GM06990 (cell line): Measurements from ENCODE around the gene ZFR.
"Not testable (repeated sequence)": the region's sequence is repeated elsewhere in the genome, so short reads cannot be mapped to it uniquely, and the experiment has no call there.

Source experiments
- DNase-seq: peaks from one replicate; pipeline ENCODE4 v3.0.0-alpha.2; 2011; ENCODE audit not compliant: insufficient read length; ENCODE audit errors: extremely low read depth
- H3K27me3 ChIP-seq: replicated peaks from 2 replicates; pipeline ENCODE4 v1.6.0; 2011; ENCODE audit warnings: low read length; ENCODE audit not compliant: control insufficient read depth, insufficient read depth
- H3K36me3 ChIP-seq: 2 replicates; pipeline ENCODE4 v1.5.1; 2011; ENCODE audit warnings: low read length; ENCODE audit not compliant: control insufficient read depth, insufficient read depth
- H3K4me3 ChIP-seq: replicated peaks from 2 replicates; pipeline ENCODE4 v1.5.1; 2011; ENCODE audit warnings: low read depth, mild to moderate bottlenecking, control low read depth, low read length
- CTCF ChIP-seq: IDR thresholded peaks from 2 replicates; pipeline ENCODE4 v1.5.1; 2011; ENCODE audit warnings: low read length, control low read depth, mild to moderate bottlenecking, inconsistent platforms; ENCODE audit not compliant: insufficient read depth, poor library complexity, severe bottlenecking

The ZFR gene

DNA sequence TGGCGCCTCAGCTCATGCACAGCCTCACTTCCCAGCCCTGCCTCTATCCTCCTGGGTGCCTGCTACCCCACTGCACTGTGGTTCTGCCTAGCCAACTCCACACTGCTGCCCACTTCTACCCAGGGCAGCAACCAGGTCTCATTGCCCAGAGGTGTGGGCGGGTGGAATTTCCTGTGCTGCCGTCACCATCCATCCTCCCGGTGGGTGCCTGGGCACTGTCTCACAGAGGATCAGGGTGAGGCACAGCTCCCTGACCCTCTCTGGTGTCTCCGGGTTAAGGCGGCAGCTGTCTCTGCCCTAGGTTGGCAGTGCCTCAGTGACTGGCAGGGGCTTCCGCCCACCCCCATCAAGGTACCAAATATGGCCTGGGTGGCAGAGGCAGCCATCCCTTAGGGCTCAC is 127.5 kb downstream of the ZFR start:
- Histone ChIP-seq H3K36me3 (no peaks in the 10 kb centered on the region), H3K4me3 (no peak overlapping the region), H3K27me3 (no peaks in the 10 kb centered on the region)
- no peak for DNase-seq
- TF ChIP-seq CTCF: no peak

DNA sequence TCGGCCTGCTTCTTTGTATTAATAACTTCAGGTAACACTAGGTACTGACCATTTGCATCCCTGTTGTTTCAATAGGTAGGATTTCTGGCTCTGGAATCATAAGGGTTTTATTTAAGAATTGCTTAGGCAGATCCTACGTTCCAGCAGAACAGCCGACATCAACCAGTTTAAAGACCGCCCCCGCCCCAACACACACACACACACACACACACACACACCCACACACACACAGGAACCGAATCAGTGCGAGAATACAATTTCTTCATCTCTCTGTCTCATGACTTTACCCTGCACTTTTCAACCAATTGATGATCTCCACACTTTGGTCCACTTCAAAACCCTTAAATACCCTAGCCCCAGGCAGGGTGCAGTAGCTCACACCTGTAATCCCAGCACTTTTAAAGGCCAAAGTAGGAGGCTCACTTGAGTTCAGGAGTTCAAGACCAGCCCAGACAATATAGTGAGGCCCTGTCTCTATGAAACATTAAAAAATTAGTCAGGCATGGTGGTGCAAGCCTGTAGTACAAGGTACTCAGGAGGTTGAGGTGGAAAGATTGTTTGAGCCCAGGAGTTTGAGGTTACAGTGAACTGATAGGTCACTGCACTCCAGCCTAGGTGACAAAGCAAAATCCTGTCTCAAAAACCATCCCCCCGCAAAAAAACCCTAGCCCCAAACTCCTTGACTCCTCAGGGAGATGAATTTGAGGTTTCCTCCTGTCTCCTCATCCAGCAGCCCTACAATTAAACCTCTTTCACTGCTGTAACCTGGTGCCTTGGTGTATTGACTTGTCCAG is 129.1 kb downstream of the ZFR start:
- no peaks in the 10 kb centered on the region for H3K27me3 ChIP-seq
- no peak overlapping the region for H3K4me3 ChIP-seq
- H3K36me3 ChIP-seq: no peaks in the 10 kb centered on the region
- DNase-seq: no peak
- TF ChIP-seq CTCF: no peak

- Histone ChIP-seq H3K27me3 (no peaks in the 10 kb centered on the region), H3K4me3 (no peak overlapping the region), H3K36me3 (no peaks in the 10 kb centered on the region)
- TF ChIP-seq CTCF: no peak
- DNase-seq: no peak
Observed at GRCh38 chr5:32314658-32315057, 129.9 kb downstream of the ZFR start.

DNA sequence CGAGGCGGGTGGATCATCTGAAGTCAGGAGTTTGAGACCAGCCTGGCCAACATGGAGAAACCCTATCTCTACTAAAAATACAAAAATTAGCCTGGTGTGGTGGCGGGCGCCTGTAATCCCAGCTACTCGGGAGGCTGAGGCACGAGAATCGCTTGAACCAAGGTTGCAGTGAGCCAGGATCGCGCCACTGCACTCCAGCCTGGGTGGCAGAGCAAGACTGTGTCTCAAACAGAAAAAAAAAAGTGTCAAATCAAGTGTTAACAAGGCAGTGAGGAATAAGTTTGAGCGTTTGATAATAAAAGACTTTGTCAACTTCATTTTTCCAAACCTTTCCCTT is 130.4 kb downstream of the ZFR start:
- not testable (repeated sequence) for H3K36me3 ChIP-seq, DNase-seq, H3K4me3 ChIP-seq, H3K27me3 ChIP-seq

DNA sequence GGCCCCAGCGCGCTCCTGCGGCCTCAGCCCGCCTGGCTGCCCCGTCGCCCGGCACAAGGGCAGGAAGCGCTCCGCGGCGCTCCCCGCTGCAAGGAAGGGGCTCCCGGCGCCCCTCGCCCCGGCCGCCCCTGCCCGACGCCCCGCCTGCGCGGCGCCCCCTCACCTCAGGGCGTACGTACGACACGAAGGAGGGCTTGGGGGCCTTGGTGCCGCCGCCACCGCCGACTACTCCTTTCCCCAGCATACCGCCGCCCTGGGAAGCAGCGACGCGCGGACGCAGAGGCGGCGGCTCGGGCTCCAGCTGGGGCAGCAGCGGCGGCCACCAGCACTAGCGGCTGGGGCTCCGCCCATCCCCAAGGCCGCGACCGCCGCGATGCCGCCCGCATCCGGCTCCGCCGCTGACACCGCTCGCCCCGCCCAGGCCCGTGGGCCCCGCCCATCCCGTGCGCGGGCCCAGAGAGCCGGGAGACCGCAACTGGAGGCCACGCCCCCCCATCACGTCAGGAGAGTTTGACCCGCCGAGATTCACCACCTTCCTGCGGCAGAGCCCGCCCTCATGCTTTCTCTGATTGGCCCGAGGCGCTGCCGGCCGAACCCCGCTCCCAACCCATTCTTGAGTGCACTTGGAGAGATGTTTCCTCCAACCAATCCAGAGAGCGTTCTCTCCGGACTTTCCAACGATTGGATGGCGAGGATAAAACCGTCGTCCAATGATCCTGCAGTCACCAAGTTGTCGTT is 131.8 kb downstream of the ZFR start, which contains the start of gene MTMR12:
Gene MTMR12 (minus strand): TSS at position 345 of the 738 bp plus-strand sequence. CDS start 101 bp downstream, at position 244.
- H3K4me3 ChIP-seq: peak within 1 kb of the TSS; percentile 83
- no peak for TF ChIP-seq CTCF
- H3K27me3 ChIP-seq: no peaks in the 10 kb centered on the region
- no peaks in the 10 kb centered on the region for H3K36me3 ChIP-seq
- DNase-seq: peak; percentile 99

DNA sequence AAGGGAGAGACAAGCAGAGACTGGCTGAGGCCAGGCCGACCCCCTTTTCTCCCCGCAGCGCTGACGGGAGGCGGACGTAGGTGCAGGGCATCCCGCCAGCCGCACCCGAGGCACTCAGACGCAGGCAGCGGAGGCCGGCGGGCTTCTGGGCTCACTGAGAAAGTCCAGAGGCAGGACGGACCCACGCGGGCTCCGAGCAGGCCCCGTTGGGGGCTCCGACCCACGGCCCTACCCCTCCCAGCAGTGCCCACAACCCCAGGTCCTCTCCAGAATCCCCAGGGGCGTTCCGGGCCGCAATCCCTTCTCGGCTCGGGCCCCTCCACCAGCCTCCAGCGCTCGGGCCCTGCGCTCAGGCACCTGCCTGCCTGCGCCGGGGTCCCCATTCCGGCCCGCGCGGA is 132.3 kb downstream of the ZFR start:
- no peak for TF ChIP-seq CTCF
- DNase-seq: peak; percentile 73
- no peaks in the 10 kb centered on the region for H3K27me3 ChIP-seq
- no peaks in the 10 kb centered on the region for H3K36me3 ChIP-seq
- peak overlapping the region; percentile 83 for H3K4me3 ChIP-seq
